GM12878 (cell line): Measurements from ENCODE around the gene GRM7.

Experiments used
- BMI1 ChIP-seq: fragments of 450-650 bp; IDR thresholded peaks from 2 replicates; pipeline ENCODE4 v1.6.1; 2016; ENCODE audit warnings: mild to moderate bottlenecking, moderate library complexity, borderline replicate concordance
- EZH2 ChIP-seq: IDR thresholded peaks from 2 replicates; pipeline ENCODE4 v1.6.1; 2012; ENCODE audit warnings: low read depth, mild to moderate bottlenecking, control low read depth, inconsistent platforms, low read length, borderline replicate concordance; ENCODE audit not compliant: control insufficient read depth
- POLR2AphosphoS5 ChIP-seq: IDR thresholded peaks from 2 replicates; pipeline ENCODE4 v1.6.1; 2011; ENCODE audit warnings: mild to moderate bottlenecking, low read length, inconsistent platforms

DNA sequence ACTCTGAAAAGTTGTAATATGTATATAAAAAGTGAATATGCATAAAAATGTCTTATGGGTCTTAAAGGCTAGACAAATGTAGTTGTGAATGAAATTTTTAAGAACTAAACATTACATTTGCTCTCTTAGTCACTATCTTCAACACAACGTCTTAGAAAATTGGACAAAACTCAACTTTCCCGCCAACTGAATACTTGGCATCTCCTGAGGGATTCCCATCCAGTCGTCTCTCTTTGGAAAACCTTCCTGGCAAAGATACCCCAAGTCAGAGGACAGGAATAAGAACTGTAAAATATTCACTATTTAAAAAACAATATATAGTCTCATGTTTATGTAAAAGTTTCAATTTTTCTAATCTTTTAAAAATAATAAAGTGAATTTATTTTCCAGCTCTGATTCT is 354.8 kb downstream of the GRM7 start:
- TF ChIP-seq POLR2AphosphoS5 (no peak), BMI1 (no peak), EZH2 (no peak)
